HepG2 (cell line): ENCODE results near the gene DRAM1. TPM values are rescaled to one million over a fixed set of nuclear protein-coding genes. Genes with fewer than 3 reads are reported as not detected.
A peak's percentile ranks its signal among the peaks of the same experiment; 100 is the strongest.

Experiments
- CBX5 ChIP-seq: sonication (generic); formaldehyde crosslinking; IDR thresholded peaks from 2 replicates; pipeline ENCODE4 v1.4.0; 2020; ENCODE audit warnings: missing genetic modification reagents, borderline replicate concordance
- FOXO1 ChIP-seq: sonication (generic); formaldehyde crosslinking; IDR thresholded peaks from 2 replicates; pipeline ENCODE4 v1.4.0; 2020; ENCODE audit warnings: missing genetic modification reagents
- HDAC1 ChIP-seq: sonication (generic); formaldehyde crosslinking; IDR thresholded peaks from 2 replicates; pipeline ENCODE4 v1.5.1; 2020; ENCODE audit warnings: mild to moderate bottlenecking, missing genetic modification reagents
- KAT7 ChIP-seq: IDR thresholded peaks from 2 replicates; pipeline ENCODE4 v1.6.1; 2018; ENCODE audit warnings: borderline replicate concordance, missing compliant biosample characterization
- NFAT5 ChIP-seq: sonication (generic); formaldehyde crosslinking; IDR thresholded peaks from 2 replicates; pipeline ENCODE4 v1.4.0; 2020; ENCODE audit warnings: missing genetic modification reagents
- POGK ChIP-seq: sonication (generic); formaldehyde crosslinking; conservative IDR thresholded peaks from 2 replicates; pipeline ENCODE4 v1.8.0; 2022; ENCODE audit warnings: mild to moderate bottlenecking, moderate library complexity, missing genetic modification reagents
- PTBP1 ChIP-seq: fragments of 200-400 bp; formaldehyde crosslinking; IDR thresholded peaks from 2 replicates; pipeline ENCODE4 v1.6.1; 2018; ENCODE audit warnings: low read length, low read depth; ENCODE audit not compliant: poor library complexity, severe bottlenecking
- SIN3B ChIP-seq: fragments of 150-350 bp; IDR thresholded peaks from 2 replicates; pipeline ENCODE4 v1.6.1; 2014; ENCODE audit warnings: low read length
- SRY ChIP-seq: sonication (generic); formaldehyde crosslinking; IDR thresholded peaks from 2 replicates; pipeline ENCODE4 v1.8.0; 2022; ENCODE audit warnings: mild to moderate bottlenecking, missing genetic modification reagents
- SUZ12 ChIP-seq: fragments of 150-350 bp; IDR thresholded peaks from 2 replicates; pipeline ENCODE4 v1.6.1; 2014; ENCODE audit warnings: low read depth, low read length
- TOPORS ChIP-seq: sonication (generic); formaldehyde crosslinking; IDR thresholded peaks from 2 replicates; pipeline ENCODE4 v1.8.0; 2023; ENCODE audit warnings: mild to moderate bottlenecking, missing genetic modification reagents
- ZFP36L1 ChIP-seq: sonication (generic); formaldehyde crosslinking; IDR thresholded peaks from 2 replicates; pipeline ENCODE4 v1.8.0; 2022; ENCODE audit warnings: mild to moderate bottlenecking, missing genetic modification reagents, moderate library complexity
- ZNF317 ChIP-seq: sonication (generic); formaldehyde crosslinking; IDR thresholded peaks from 2 replicates; pipeline ENCODE4 v1.5.0; 2020; ENCODE audit warnings: mild to moderate bottlenecking, missing genetic modification reagents
- ZNF382 ChIP-seq: sonication (generic); formaldehyde crosslinking; IDR thresholded peaks from 2 replicates; pipeline ENCODE4 v1.5.0; 2020; ENCODE audit warnings: missing genetic modification reagents, mild to moderate bottlenecking, borderline replicate concordance
- ZNF691 ChIP-seq: sonication (generic); formaldehyde crosslinking; IDR thresholded peaks from 2 replicates; pipeline ENCODE4 v1.4.0; 2020; ENCODE audit warnings: missing genetic modification reagents, low read depth, mild to moderate bottlenecking, borderline replicate concordance
- ZNF709 ChIP-seq: sonication (generic); formaldehyde crosslinking; IDR thresholded peaks from 2 replicates; pipeline ENCODE4 v1.5.0; 2020; ENCODE audit warnings: mild to moderate bottlenecking, missing genetic modification reagents
- ZNF766 ChIP-seq: sonication (generic); formaldehyde crosslinking; IDR thresholded peaks from 2 replicates; pipeline ENCODE4 v1.5.0; 2020; ENCODE audit warnings: missing genetic modification reagents, borderline replicate concordance
- polyA plus RNA-seq, 8 experiments: library from polyadenylated mRNA; depleted of rRNA in 3 of 8; stranded (reverse) in 7 of 8; unstranded in 1 of 8; fragments of >200 nt; fragmentation: Illumina TruSeq in 4 of 8; extraction: Trizol in 4 of 8; gene quantifications; 2 replicates each; pipeline versions ENCODE4 v1.2.1 to v1.2.3, GENCODE V29; 2011 to 2016; ENCODE audit warnings: low read depth in 4 of 8, missing spikeins in 1 of 8, mixed read lengths in 1 of 8; ENCODE audit not compliant: insufficient read depth in 1 of 8
- total RNA-seq, 5 experiments: library from RNA; depleted of rRNA; stranded (reverse); fragments of >200 nt; fragmentation: Illumina TruSeq; extraction: Trizol; gene quantifications; 2 replicates each; pipeline ENCODE4 v1.2.3, GENCODE V29; 2016; ENCODE audit warnings: low read depth in 1 of 5
- TF ChIP-seq, protein P1 (sequence below): IDR thresholded peaks from 2 replicates; pipeline ENCODE4 v1.6.1; 2016; ENCODE audit warnings: missing biosample characterization, missing genetic modification reagents, low read depth
- TF ChIP-seq, protein P2 (sequence below): sonication (generic); formaldehyde crosslinking; IDR thresholded peaks from 2 replicates; pipeline ENCODE4 v1.4.0; 2020; ENCODE audit warnings: mild to moderate bottlenecking, missing genetic modification reagents

Gene DRAM1
- total and polyA plus RNA-seq, 2 of the 13 experiments (the other 11 are each of a cell fraction or from before 2014, with no cell fraction given) = 20.9 to 32.6 TPM

DNA sequence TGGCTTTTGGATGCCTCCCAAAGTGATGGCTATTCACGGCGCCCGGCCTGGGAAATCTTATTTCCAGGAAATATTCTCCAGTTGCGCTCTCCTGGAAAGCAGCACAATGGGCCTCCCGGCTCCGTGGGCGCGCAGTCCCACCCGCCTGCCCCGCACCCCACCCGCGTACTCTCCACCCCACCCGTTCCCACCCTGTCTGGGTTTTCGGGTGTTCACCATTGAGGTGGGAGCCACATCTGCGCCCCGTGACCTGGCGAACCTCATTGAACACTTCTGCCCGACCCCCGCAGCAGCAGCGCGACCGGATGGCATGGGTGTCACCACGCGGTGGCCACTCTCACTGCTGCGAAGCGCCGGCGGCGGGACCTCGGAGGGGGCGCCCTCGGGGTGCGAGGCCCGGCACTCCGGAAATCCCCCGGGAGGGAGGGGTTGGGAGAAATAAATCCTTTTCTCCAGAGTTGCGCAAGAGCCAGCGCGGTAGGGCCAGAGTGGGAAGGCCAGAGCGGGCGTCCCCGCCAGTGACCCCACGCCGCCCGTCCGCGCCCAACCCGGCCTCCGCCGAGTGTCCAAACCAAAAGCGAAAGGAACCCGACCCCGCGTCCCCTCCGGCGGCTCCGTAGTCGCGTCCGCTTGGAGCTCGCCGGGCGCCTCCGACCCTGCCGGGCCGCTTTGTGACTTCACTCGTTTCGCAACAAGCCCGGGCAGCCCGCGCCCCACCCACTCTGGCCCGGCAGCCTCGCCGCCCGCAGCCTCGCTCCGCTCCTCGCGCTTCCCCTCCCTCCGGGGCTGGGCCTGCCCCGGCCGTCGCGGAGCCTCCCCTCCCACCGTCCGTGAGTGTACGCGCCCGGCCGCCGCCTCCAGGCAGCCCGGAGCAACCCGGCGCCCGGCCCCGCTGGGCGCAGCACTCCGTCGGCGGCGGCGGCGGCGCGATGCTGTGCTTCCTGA lies at the start of gene DRAM1 (continued):
- no peak for TF ChIP-seq NFAT5
- TF ChIP-seq KAT7 (CRISPR knock-in tag) = peak; percentile 96
- peak; percentile 68 for TF ChIP-seq ZNF317 (CRISPR knock-in tag)
- peak; percentile 47; the same call in 1 of the 2 replicates for TF ChIP-seq TOPORS (CRISPR knock-in tag)
- TF ChIP-seq ZNF382 (CRISPR knock-in tag) = no peak
- TF ChIP-seq, protein P1, sequence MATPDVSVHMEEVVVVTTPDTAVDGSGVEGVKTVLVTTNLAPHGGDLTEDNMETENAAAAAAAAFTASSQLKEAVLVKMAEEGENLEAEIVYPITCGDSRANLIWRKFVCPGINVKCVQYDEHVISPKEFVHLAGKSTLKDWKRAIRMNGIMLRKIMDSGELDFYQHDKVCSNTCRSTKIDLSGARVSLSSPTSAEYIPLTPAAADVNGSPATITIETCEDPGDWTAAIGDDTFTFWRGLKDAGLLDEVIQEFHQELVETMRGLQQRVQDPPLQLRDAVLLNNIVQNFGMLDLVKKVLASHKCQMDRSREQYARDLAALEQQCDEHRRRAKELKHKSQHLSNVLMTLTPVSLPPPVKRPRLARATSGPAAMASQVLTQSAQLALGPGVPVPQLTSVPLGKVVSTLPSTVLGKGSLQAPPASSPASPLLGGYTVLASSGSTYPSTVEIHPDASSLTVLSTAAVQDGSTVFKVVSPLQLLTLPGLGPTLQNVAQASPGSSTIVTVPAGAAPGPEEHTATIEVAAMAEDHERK (CRISPR knock-in tag) = no peak
- peak; percentile 67; the same call in 1 of the 2 replicates for TF ChIP-seq ZNF766 (CRISPR knock-in tag)
- peak; percentile 20 for TF ChIP-seq PTBP1
- TF ChIP-seq, protein P2, sequence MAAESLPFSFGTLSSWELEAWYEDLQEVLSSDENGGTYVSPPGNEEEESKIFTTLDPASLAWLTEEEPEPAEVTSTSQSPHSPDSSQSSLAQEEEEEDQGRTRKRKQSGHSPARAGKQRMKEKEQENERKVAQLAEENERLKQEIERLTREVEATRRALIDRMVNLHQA (CRISPR knock-in tag) = no peak
- no peak for TF ChIP-seq SIN3B
- peak; percentile 76; the same call in 1 of the 2 replicates for TF ChIP-seq ZNF691 (CRISPR knock-in tag)
- peak; percentile 61; the same call in 1 of the 2 replicates for TF ChIP-seq ZNF709 (CRISPR knock-in tag)
- TF ChIP-seq HDAC1 (CRISPR knock-in tag) = peak; percentile 79
- TF ChIP-seq FOXO1 (CRISPR knock-in tag) = no peak
- TF ChIP-seq SRY (CRISPR knock-in tag) = 0 out of 2 replicates have a peak, but pooled peaks have one; percentile 68
- TF ChIP-seq ZFP36L1 = 0 out of 2 replicates have a peak, but pooled peaks have one; percentile 31
- no peak for TF ChIP-seq CBX5
- TF ChIP-seq SUZ12 = no peak
- TF ChIP-seq POGK (CRISPR knock-in tag) = peak; percentile 37; the same call in 1 of the 2 replicates
